Upper lobe of right lung (tissue), 1 donor: Measurements from ENCODE around the gene MCC. TPM values are rescaled to one million over a fixed set of nuclear protein-coding genes. Genes with fewer than 3 reads are reported as not detected.

Experiments used
- ATAC-seq: fragments of 200-7000 bp; cut with Tn5 transposase; one replicate; pipeline ENCODE4 v1.9.1; 2020; ENCODE audit warnings: mild to moderate bottlenecking, moderate library complexity
- DNase-seq: peaks from one replicate; pipeline ENCODE4 v3.0.0-alpha.2; 2020
- H3K27ac ChIP-seq: fragments of 200-600 bp; one replicate; pipeline ENCODE4 v1.8.0; 2022
- H3K27me3 ChIP-seq: fragments of 200-600 bp; one replicate; pipeline ENCODE4 v1.8.0; 2022; ENCODE audit warnings: mild to moderate bottlenecking
- H3K36me3 ChIP-seq: fragments of 200-600 bp; one replicate; pipeline ENCODE4 v1.8.0; 2022
- H3K4me1 ChIP-seq: fragments of 200-600 bp; one replicate; pipeline ENCODE4 v1.8.0; 2022
- H3K4me3 ChIP-seq: fragments of 200-600 bp; one replicate; pipeline ENCODE4 v1.8.0; 2022; ENCODE audit warnings: mild to moderate bottlenecking
- H3K9me3 ChIP-seq: fragments of 200-600 bp; one replicate; pipeline ENCODE4 v1.8.0; 2022
- intact Hi-C: fragments of 100-400 bp; cut with DNase I; formaldehyde crosslinking; loops from one replicate; pipeline ENCODE4 v1.11.0; 2022
- total RNA-seq: library from RNA; stranded (reverse); fragmentation: NEBNext Ultra II Directional; extraction: Animal tissue kit (Norgen Biotek cat#: 25700); gene quantifications from one replicate; pipeline ENCODE4 v1.2.1, GENCODE V29; 2021
- TF ChIP-seq, protein P1 (sequence below): fragments of 200-600 bp; IDR thresholded peaks from one replicate; pipeline ENCODE4 v1.8.0; 2022; ENCODE audit warnings: antibody characterized with exemption
- donor health status: DM: no; HTN: yes; CAD: no; lungs with severe emphysema.

The MCC gene
- total RNA-seq, 1 donor from 2014 or later: 18.6 TPM

GRCh38 chr5:113218200-113218599 lies 270.1 kb downstream of the MCC start:
- intact Hi-C loops: no loop called here
- Histone ChIP-seq H3K27ac (no peak overlapping the region), H3K4me3 (no peak overlapping the region), H3K9me3 (no peaks in the 10 kb centered on the region), H3K36me3 (no peaks in the 10 kb centered on the region), H3K27me3 (no peaks in the 10 kb centered on the region), H3K4me1 (peaks cover 7% of the 10 kb centered on the region)
- DNase-seq: no peak
- no peak for ATAC-seq
- TF ChIP-seq, protein P1, sequence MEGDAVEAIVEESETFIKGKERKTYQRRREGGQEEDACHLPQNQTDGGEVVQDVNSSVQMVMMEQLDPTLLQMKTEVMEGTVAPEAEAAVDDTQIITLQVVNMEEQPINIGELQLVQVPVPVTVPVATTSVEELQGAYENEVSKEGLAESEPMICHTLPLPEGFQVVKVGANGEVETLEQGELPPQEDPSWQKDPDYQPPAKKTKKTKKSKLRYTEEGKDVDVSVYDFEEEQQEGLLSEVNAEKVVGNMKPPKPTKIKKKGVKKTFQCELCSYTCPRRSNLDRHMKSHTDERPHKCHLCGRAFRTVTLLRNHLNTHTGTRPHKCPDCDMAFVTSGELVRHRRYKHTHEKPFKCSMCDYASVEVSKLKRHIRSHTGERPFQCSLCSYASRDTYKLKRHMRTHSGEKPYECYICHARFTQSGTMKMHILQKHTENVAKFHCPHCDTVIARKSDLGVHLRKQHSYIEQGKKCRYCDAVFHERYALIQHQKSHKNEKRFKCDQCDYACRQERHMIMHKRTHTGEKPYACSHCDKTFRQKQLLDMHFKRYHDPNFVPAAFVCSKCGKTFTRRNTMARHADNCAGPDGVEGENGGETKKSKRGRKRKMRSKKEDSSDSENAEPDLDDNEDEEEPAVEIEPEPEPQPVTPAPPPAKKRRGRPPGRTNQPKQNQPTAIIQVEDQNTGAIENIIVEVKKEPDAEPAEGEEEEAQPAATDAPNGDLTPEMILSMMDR: no peak

DNA sequence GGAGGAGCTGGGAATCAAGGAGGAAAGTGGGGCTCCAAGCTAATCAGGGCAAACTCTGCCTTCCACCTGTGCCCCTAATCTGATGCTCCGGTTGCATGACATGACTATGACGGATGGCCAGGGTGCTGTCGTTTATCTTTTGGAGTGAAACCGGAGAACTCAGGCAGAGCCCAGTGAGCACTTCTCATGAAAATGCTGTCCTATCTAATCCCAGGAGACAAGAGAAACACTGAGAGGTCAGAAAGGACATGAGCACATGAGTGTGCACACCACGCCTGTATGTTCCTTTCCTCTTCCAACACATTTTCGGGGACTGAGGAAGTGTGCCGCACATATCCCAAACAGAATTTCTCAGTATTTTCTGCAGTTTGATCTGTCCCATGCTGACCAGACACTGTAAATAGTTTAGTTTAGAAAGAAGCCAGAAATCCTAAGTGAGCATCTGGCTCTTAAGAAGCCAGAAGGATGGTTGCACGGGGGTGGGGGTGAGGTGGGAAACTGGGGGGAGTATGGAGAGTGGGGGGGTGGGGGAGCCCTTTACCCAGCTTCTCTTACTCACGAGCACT lies 270.6 kb downstream of the MCC start:
- Histone ChIP-seq H3K27me3 (no peaks in the 10 kb centered on the region), H3K4me1 (peaks cover 9% of the 10 kb centered on the region), H3K36me3 (no peaks in the 10 kb centered on the region), H3K9me3 (no peaks in the 10 kb centered on the region), H3K27ac (no peak overlapping the region), H3K4me3 (no peak overlapping the region)
- ATAC-seq: no peak
- TF ChIP-seq, protein P1: no peak
- no peak for DNase-seq
- intact Hi-C loops: no loop called here

DNA sequence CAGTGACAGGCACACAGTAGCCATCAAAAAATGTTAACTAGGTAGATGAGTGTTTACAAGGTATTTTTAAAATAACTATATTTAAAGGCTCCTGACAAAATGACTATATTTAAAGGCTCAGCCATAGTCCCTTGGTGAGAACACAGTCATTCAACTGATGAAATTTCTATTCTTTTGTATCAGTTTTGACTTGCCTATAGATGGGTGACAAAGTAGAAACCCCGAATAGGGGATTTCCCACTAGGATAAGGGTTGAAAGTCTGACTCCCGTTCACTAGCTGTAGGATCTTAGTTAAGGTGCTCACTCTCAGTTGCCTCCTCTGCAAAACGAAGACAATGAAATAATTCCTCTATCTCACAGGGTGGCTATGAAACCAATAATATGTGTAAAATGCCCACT lies 271.7 kb downstream of the MCC start:
- intact Hi-C loops: no loop called here
- Histone ChIP-seq H3K27ac (no peak overlapping the region), H3K36me3 (no peaks in the 10 kb centered on the region), H3K4me3 (no peak overlapping the region), H3K27me3 (no peaks in the 10 kb centered on the region), H3K9me3 (no peaks in the 10 kb centered on the region), H3K4me1 (peaks cover 16% of the 10 kb centered on the region)
- DNase-seq (no peak), ATAC-seq (no peak)
- TF ChIP-seq, protein P1: no peak

- Histone ChIP-seq H3K27ac (no peak overlapping the region), H3K4me3 (no peak overlapping the region), H3K4me1 (peaks cover 16% of the 10 kb centered on the region), H3K9me3 (no peaks in the 10 kb centered on the region), H3K36me3 (no peaks in the 10 kb centered on the region), H3K27me3 (no peaks in the 10 kb centered on the region)
- DNase-seq (no peak), ATAC-seq (no peak)
- intact Hi-C loops: no loop called here
- TF ChIP-seq, protein P1: no peak
Observed at GRCh38 chr5:113215401-113216060, 272.7 kb downstream of the MCC start.

GRCh38 chr5:113214606-113215323 lies 273.5 kb downstream of the MCC start:
- H3K4me1 ChIP-seq: peaks cover 16% of the 10 kb centered on the region
- no peak overlapping the region for H3K27ac ChIP-seq
- DNase-seq: no peak
- H3K36me3 ChIP-seq: no peaks in the 10 kb centered on the region
- intact Hi-C loops: no loop called here
- no peak for ATAC-seq
- H3K27me3 ChIP-seq: no peaks in the 10 kb centered on the region
- no peak overlapping the region for H3K4me3 ChIP-seq
- TF ChIP-seq, protein P1: no peak
- H3K9me3 ChIP-seq: no peaks in the 10 kb centered on the region
